Neural crest cell (in vitro differentiated cells): ENCODE measurements around the gene UBR4. TPM values are rescaled to one million over a fixed set of nuclear protein-coding genes. Genes with fewer than 3 reads are reported as not detected.

ENCODE experiments used
- DNase-seq: peaks from one replicate; pipeline ENCODE4 v3.0.0; 2021; ENCODE audit warnings: low read depth, mixed read lengths, low spot score
- H3K27ac Mint-ChIP-seq: one replicate; pipeline ENCODE4 v1.8.0; 2021; ENCODE audit warnings: mild to moderate bottlenecking, mixed read lengths; ENCODE audit not compliant: unreplicated experiment
- H3K27me3 Mint-ChIP-seq: 2 replicates; pipeline ENCODE4 v1.8.0; 2021; ENCODE audit warnings: low read depth, mild to moderate bottlenecking, mixed read lengths
- H3K36me3 Mint-ChIP-seq: 2 replicates; pipeline ENCODE4 v1.8.0; 2021; ENCODE audit warnings: low read depth, mild to moderate bottlenecking, mixed read lengths
- H3K4me1 Mint-ChIP-seq: 2 replicates; pipeline ENCODE4 v1.8.0; 2021; ENCODE audit warnings: mixed read lengths
- H3K4me3 Mint-ChIP-seq: one replicate; pipeline ENCODE4 v1.8.0; 2021; ENCODE audit warnings: mild to moderate bottlenecking, mixed read lengths
- H3K9me3 Mint-ChIP-seq: 2 replicates; pipeline ENCODE4 v1.8.0; 2021; ENCODE audit warnings: mixed read lengths
- CTCF ChIP-seq: fragments of 200-600 bp; sonication (generic); conservative IDR thresholded peaks from 2 replicates; pipeline ENCODE4 v1.5.0; 2021; ENCODE audit warnings: antibody characterized with exemption, mild to moderate bottlenecking
- total RNA-seq: library from RNA; stranded (reverse); gene quantifications from 2 replicates; pipeline ENCODE4 v1.2.1, GENCODE V29; 2021

Gene UBR4
- total RNA-seq, 1 donor from 2014 or later, result 114 TPM

- Mint-ChIP-seq H3K27ac (no peak overlapping the region), H3K4me1 (peaks cover 21% of the 10 kb centered on the region), H3K27me3 (peaks cover 17% of the 10 kb centered on the region), H3K4me3 (no peak overlapping the region), H3K9me3 (no peaks in the 10 kb centered on the region), H3K36me3 (no peaks in the 10 kb centered on the region)
- no peak for DNase-seq
- TF ChIP-seq CTCF, result no peak
These were observed 155.1 kb downstream of the UBR4 start for GRCh38 chr1:19055001-19055400.

GRCh38 chr1:19054216-19054615 lies 155.8 kb downstream of the UBR4 start:
- Mint-ChIP-seq H3K27ac (no peak overlapping the region), H3K27me3 (peaks cover 17% of the 10 kb centered on the region), H3K36me3 (no peaks in the 10 kb centered on the region), H3K4me1 (peaks cover 21% of the 10 kb centered on the region), H3K4me3 (no peak overlapping the region), H3K9me3 (no peaks in the 10 kb centered on the region)
- TF ChIP-seq CTCF, result no peak
- DNase-seq, result no peak

- Mint-ChIP-seq H3K9me3 (no peaks in the 10 kb centered on the region), H3K27me3 (peaks cover 15% of the 10 kb centered on the region), H3K4me3 (no peak overlapping the region), H3K4me1 (peaks cover 21% of the 10 kb centered on the region), H3K27ac (no peak overlapping the region), H3K36me3 (no peaks in the 10 kb centered on the region)
- no peak for DNase-seq
- TF ChIP-seq CTCF, result no peak
These were observed 156.6 kb downstream of the UBR4 start for GRCh38 chr1:19053486-19053885.

- TF ChIP-seq CTCF, result no peak
- Mint-ChIP-seq H3K27ac (no peak overlapping the region), H3K9me3 (no peaks in the 10 kb centered on the region), H3K4me3 (no peak overlapping the region), H3K36me3 (no peaks in the 10 kb centered on the region), H3K4me1 (peaks cover 24% of the 10 kb centered on the region), H3K27me3 (peaks cover 4% of the 10 kb centered on the region)
- no peak for DNase-seq
These were observed 160.3 kb downstream of the UBR4 start for GRCh38 chr1:19049798-19050197.

GRCh38 chr1:19049128-19049768 lies 160.8 kb downstream of the UBR4 start:
- H3K27me3 Mint-ChIP-seq, result peaks cover 4% of the 10 kb centered on the region
- no peaks in the 10 kb centered on the region for H3K9me3 Mint-ChIP-seq
- no peaks in the 10 kb centered on the region for H3K36me3 Mint-ChIP-seq
- H3K27ac Mint-ChIP-seq, result no peak overlapping the region
- TF ChIP-seq CTCF, result no peak
- H3K4me3 Mint-ChIP-seq, result no peak overlapping the region
- DNase-seq, result no peak
- H3K4me1 Mint-ChIP-seq, result peaks cover 24% of the 10 kb centered on the region
